Islet of Langerhans (tissue), 1 donor: Measurements from ENCODE around the gene MRPL55.

Experiments
- FAIRE-seq: peaks from one replicate; lab custom pipeline; 2011; peaks lifted over from hg19 to GRCh38; lab: Jason Lieb, UNC

MRPL55 gene

DNA sequence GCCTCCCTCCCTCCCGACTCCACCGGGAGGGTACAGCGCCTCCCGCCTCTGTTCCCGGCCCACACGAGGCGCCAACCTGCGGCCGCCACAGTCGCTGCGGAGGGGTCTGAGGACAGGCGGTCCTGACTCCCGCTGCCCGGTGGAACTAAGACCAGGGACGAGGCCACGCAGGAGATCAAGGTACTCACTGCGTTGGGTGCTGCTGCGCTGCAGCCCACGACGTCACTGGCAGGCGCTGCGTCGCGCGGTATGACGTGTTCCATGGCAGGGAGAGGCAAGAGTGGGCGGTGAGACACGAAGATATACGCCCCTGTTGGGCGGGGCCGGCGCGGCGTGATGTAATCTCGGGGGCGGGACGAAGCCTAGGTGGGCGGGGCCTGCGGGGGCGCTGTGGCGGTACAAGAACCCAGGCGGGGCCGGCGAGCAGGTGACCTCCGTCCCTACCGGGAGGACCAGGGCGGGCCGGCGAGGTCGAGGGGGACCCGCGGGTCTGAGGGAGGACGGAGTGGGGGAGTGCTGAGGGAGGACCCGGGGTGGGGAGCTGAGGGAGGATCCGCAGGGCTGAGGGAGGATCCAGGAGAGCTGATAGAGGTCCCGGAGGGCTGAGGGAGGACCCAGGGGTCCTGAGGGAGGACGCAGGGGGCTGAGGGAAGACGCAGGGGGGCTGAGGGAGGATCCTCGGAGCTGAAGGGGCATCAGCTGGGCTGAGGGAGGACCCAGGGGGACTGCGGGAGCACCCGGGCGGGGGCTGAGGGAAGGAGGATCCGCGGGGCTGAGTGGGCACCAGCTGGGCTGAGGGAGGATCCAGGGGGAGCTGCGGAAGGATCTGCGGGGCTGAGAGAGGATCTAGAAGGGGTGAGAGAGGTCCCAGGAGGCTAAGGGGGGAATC is at the start of gene MRPL55:
Gene MRPL55, minus strand, starts transcription at position 227 of the 889 bp plus-strand sequence. CDS start 1,039 bp downstream, outside the sequence.
- FAIRE-seq, result no peak

DNA sequence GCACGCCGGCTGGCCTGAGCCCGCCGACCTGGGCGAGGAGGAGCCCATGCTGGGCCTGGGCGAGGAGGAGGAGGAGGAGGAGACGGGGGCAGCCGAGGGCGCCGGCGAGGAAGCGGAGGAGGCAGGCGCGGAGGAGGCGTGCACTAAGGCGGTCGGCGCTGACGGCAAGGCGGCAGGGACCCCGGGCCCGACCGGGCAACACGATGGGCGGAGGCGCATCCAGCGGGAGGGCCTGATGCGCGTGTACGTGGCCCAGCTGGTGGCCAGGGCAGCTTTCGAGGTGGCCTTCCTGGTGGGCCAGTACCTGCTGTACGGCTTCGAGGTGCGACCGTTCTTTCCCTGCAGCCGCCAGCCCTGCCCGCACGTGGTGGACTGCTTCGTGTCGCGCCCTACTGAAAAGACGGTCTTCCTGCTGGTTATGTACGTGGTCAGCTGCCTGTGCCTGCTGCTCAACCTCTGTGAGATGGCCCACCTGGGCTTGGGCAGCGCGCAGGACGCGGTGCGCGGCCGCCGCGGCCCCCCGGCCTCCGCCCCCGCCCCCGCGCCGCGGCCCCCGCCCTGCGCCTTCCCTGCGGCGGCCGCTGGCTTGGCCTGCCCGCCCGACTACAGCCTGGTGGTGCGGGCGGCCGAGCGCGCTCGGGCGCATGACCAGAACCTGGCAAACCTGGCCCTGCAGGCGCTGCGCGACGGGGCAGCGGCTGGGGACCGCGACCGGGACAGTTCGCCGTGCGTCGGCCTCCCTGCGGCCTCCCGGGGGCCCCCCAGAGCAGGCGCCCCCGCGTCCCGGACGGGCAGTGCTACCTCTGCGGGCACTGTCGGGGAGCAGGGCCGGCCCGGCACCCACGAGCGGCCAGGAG is 49.3 kb upstream of the MRPL55 start:
- FAIRE-seq, result no peak

DNA sequence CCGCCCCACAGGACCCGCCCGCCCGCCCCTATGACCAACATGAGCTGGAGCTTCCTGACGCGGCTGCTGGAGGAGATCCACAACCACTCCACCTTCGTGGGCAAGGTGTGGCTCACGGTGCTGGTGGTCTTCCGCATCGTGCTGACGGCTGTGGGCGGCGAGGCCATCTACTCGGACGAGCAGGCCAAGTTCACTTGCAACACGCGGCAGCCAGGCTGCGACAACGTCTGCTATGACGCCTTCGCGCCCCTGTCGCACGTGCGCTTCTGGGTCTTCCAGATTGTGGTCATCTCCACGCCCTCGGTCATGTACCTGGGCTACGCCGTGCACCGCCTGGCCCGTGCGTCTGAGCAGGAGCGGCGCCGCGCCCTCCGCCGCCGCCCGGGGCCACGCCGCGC is 48.6 kb upstream of the MRPL55 start:
- no peak for FAIRE-seq

DNA sequence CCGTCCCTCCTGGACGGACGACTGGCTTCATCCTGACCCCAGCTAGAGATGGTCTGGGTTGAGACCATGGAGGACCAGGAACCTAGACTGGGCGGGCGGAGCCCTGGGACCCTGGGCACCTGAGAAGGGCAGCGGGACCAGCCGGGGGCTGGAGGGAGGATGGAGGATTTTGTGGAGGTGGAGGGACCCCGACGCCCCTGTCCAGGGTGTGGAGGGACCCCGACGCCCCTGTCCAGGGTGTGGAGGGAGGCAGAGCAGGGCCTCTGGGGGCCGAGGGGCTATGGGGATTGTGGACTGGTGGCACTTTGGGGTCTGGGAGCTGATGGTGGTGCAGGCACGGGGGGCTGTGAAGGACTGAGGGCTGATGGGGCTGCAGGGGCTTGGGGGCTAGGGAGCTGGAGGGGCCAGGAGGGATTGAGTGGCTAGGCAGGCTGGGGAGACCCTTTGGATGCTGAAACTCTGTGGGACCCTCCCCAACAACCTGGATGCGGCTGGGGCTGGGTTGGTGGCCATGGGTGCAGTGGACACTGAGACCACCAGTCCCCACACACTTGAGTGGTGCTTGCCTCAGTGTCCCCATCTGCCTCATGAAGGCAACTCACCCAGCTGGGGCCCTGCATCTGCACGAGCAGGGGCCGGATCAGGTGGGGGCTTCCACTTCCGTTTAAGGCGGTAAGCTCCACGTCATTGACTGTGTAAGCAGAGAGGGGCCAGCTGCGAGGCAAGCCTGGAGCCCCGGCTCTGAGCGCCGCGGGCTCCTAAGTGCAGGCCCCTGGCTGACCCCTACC is 48.0 kb upstream of the MRPL55 start:
- FAIRE-seq, result no peak

DNA sequence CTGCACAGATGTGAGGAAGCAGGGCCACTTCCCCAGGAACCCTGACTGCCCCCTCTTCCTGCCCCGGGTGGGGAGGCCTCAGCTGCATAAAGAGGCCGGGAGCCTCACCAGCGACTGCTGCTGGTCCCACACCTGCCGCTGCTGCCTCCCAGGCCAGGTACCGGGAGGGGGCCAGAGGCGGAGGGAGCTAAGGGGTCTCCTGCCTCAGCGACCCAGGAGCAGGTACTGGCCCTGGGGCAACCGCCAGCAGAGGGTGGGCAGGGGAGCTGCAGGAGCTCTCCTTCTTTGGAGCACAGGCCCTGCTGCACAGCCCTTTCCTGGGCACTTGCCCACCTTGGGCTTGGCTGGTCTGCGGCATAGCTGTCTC is 47.4 kb upstream of the MRPL55 start:
- FAIRE-seq, result no peak

DNA sequence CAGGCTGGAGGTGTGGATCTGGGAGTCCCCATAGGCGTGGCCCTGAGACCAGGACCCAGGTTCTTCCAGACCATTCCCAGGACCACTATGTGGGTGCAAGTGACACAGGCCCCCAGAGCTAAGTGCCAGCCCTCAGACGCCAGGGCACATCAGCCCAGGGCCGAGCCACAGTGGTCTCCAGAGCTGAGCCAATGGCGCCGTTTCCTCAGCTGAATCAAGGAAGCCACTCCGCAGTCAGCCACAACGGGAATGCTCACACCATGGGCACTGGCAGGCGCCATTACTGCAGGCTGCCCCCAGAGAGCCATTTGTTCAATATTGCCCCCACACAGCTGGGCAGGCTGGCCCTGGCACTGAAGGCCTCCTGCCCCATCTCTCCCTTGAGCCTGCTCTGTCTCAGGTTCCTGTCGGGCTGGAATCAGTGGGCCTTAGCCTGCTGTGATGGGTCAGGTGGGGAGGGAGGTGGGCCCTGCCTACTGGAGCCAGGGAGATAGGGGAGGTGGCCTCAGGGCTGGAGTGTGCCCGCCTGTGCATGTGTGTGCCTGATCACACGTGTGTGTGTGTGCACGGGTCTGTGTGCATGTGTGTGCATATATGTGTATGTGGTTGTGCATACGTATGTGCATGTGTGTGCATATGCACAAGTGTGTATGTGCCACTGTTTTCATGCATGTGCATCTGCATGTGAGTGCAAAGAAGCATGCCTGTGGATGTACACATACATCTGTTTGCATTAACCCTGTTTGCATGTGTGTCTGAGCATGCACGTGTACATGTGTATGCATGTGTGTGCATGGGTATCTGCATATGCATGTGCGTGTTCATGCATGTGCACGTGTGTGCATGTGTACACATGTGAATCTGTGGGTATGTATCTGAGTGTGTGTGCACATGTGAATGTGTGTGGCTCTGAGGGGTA is 46.8 kb upstream of the MRPL55 start:
- no peak for FAIRE-seq

DNA sequence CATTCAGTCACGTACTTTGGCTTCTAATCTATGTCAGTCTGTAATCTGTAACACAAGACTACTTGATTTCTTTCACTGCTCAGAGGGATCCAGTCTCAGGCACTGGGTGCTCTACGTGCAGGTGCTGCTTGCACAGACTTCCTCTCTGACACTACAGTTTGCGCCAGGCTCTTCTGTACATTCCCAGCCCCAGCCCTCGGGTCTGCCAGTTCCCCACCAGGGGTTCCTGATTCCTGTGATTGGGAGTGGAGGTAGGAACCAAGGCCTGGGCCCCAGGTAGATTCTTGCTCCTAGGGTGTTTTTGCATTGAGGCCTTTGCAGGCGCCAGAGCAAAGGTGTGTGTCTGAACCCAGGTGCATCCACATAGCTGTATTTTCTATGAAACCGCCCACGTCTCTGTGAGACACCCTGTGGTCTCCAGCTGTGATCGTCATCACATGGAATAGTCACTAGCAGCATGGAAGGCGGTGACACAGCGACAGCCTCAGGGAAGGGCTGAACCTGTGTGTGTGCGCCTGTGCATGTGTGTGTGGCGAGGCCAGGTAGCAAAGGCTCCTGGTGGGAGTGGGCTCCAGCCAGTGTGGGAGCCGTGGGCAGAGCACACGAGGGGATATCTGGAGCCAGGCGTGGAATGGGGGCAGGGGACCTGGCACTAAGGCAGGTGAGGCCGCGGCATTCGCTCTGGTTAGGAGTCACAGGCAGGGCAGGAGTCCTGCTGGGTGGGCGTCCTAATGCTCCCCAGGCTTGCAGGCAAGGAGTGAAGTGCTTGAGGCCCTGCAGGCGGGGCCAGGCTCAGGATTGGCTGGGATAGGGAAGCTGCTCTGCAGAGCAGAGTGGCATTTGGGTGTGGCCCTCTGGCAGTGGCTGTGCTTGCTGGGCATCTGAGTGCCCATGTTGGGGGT is 45.8 kb upstream of the MRPL55 start:
- no peak for FAIRE-seq

DNA sequence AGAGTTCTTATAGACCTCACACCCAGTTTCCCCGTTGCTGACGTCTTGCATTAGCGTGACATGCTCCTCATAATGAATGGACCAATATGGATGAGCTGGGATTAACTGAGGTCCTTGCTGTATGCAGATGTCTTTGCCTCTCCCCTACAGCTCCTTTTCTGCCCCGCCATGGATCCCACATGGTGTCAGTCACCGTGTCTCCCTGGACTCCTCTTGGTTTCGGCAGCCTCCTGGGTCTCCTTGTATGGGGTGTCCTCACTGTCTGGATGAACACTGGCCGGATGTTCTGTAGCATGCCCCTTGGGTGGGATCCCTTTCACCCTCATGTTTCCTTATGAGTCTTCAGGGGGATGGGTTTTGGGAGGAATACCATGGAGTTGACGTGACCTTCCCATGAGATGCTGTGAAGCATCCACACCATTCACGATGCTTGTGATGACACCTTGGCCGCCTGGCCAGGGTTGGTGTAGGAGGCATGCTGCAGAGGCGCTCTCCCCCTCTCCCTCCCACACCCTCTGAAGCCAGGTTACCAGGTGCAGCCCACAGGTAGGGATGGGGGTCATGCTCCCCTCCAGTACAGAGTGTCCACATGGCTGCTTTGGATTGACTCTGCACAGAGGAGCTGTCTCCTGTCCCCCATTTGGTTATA is 45.0 kb upstream of the MRPL55 start:
- no peak for FAIRE-seq

DNA sequence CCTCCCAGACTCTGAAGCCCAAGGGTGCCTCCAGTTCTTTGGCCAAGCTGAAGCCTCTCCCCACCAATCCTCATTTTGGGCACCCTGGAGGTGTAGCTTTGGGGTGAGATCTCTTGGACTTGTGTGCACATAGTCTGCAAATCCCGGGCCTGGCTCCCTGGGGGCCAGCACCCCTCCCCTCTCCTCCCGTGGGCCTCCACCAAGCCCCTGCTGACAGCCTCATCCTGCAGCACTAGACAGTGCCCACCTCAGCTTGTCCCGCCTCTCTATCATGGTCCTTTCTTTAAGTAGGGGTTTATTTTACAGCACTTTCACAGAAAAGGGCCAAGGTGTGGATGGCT is 43.8 kb upstream of the MRPL55 start:
- no peak for FAIRE-seq

DNA sequence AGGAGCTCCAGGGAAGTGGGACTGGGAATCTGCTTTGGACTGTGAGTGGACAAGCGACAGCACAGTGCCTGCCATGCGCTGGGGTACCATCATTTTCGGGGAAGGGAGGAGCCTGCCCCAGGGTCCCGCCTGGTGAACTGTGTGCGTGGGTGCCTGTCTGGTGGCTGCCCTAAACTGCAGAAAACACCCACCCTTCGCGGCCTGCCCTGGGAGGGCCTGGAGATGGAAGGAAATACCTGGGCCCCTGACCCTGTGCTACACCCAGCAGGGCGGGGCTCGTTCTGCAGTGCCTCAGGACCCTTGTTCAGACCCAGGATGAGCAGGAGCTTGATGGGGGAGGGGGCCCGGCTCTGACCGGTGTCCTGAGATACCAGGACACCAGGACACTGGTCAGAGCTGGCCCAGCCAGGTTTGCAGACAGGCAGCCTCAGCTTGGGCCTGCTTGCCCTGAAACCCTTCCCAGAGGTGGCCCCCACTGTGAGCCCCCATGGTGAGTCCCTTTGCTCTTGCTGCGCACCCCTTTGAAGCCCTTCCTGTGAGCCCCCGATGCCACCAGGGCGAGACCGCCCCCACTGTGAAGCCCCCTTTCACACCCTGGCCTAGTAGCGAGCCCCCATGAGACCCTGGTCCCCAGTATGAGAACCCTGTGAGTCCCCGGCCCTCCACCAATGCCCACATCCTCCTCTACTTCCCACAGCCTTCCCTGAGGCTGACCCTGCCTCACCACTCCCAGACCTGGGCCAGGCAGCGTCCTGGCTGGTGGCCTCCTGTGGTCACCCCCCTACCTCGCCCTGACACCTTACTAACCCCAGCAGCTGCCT is 43.2 kb upstream of the MRPL55 start:
- no peak for FAIRE-seq

DNA sequence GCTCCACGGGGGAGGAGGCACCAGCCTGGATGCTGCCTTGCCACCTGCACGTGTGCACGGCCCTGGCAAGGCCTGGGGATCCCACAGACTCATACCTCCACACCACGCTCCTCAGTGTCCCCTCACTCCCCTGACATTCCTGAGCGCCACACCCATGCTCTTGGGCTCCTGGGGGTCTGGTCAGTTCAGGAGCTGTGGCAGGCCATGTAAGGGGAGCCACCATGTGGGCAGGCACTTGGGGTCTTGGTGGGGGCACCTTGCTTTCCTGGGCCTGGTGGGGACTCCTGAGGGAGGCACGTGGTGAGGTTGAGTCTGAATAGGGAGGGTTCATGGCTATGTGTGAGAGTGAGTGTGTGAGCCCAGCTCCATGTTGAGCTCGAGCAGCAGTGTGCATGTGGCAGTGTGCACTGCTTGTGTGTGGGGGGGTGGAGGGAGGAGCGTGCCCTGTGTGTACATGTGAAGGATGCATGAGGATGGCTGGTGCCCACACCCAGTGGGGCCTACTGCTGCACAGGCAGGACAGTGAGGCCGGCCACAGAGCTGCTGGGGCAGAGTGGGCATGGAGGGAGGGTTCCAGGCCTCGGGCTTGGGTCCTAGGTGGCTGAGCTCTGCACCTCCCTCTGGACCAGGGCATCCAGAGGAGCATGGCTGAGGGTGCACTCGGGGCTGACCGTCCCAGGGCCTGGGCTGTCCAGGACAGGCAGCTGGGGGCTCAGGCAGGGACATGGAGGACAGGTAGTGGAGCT is 42.3 kb upstream of the MRPL55 start:
- no peak for FAIRE-seq

DNA sequence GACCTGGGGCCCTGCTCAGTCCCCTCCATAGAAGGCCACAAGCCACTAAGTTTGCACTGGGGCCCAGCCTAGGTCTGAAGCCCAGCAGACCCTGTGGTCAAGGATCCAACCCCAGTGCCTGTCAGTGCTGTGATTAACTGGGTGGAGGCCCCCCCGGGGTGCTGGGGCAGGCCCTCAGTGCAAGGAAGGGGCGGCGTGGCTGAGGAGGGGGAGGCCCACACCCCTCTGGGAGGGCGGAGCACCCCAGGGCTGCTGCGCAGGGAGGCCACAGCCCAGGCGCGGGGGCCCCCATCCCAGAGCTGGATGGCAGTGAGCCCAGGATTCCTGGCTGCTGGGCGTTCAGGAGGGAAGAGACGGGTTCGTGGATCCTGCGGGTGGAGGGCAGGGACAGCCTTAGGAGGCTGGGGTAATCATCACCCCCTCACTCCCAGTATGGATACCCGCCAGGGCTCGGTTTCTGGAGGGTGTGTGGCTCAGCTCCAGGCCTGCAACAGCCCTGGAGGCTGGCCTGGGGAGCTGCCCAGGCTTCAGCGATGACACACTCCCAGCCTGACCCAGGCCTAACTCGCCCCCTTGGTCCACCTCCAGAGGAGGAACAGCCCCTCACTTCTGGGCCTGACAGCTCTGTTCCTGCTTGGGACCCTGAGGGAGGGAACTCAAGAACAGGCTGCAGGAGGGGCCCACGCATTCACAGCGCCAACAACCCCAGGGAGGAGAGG is 41.5 kb upstream of the MRPL55 start:
- no peak for FAIRE-seq

DNA sequence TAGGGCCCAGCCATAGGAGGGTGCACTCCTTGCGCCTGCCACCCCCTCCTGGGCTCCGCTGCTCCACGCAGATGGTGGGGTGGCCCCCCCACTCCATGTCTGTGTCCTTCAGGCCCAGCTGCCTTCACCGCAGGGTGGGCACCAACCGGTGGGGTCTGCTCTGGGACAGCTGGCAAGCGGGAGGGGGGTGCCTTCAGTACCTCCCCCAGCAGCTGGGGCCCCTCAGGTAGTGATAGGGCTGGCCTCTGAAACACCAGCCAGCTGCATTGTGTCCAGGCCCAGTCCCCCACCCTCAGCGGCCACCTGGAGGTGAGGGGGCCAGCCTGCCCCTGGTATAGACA is 41.0 kb upstream of the MRPL55 start:
- no peak for FAIRE-seq

DNA sequence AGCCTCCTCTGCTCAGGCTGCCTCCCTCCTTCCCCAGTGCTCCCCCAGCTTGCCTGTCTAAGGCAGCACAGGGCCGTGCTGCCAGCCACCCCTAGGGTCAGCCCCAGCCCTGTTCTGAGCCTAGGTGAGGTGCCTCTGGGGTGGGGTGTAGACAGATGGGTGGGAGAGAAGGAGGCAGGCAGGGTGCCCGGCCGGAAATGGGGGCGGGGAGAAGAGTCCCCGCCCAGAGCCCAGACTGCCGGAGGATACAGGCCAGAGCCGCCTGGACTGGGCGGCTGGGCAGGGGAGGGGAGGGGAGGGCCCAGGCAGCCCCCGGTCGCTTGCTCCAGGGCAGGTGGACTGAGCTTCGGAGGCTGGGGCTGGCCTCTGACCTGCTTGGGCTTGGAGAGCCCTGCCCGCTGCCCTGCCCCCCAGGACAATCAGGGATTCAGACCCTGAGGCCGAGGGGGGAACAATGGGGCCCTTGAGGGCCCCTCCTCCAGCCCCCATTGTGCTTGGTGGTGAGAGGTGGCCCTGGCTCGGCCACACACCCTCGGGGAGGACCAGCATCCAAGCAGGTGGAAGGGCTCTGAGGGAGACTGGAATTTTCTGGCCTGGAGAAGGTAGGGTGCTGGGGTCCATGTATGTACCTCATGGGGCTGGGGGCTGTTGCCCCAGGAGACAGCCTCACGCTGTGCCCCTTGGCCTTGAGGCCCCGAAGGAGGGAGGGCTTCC is 40.5 kb upstream of the MRPL55 start, which contains the start of gene GJC2:
Gene GJC2, plus strand, starts transcription at position 525 of the 714 bp plus-strand sequence. CDS start 7,829 bp downstream, outside the sequence.
- no peak for FAIRE-seq

DNA sequence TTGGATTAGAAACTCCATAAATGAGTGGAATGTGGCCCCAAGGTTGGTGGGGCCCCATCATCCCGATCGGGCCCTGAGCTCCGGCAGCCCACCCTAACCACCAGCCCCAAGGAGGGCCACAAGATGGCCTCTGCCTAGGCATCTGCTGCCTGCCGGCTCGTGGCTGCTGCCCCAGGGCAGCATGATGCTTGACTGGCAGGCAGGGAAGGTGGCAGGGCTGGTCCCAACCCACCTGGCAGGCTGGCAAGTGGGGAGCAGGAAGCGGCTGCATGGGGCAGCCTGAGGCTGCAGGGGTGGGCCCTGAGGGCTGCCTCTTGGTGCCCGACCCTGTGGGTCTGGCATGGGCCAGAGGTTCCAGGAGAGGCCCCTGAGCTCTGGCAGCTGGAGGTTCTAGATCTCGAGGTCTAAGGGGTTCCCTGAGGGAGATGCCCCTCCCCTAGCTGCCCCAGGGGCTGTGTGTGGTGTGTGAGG is 39.9 kb upstream of the MRPL55 start:
- FAIRE-seq, result no peak

DNA sequence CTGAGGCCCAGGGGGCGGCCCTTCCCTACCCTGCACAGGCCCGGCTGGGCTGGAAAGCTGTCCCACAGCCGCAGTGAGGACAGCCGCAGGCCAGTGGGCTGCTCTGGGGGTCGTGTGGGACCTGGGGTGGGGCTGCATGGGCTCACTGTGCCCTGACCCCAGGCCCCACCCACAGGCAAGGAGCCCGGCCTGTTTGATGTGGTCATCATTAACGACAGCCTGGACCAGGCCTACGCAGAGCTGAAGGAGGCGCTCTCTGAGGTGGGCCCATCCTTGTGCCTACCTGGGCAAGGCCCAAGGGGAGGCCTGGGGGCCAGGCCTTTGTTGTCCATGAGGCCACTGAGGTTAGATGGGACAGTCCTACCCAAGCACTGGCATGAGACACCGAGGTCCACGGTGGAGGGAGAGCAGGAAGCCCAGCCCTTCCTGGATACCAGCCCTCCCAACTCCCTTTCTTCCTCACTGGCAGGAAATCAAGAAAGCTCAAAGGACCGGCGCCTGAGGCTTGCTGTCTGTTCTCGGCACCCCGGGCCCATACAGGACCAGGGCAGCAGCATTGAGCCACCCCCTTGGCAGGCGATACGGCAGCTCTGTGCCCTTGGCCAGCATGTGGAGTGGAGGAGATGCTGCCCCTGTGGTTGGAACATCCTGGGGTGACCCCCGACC is 39.2 kb upstream of the MRPL55 start:
- no peak for FAIRE-seq
